Endothelial cell of umbilical vein (primary cell): ENCODE results near the gene CTBP1. TPM values are rescaled to one million over a fixed set of nuclear protein-coding genes. Genes with fewer than 3 reads are reported as not detected.

Source experiments
- BruUV-seq: library from RNA; stranded (reverse); fragments of 400-500 nt; replicated peaks from 2 replicates; lab custom pipeline; 2021; lab: Mats Ljungman, UMichigan
- CTCF ChIA-PET: fragments of 300-600, 350-600 bp; sonication (Branson Sonifier 250); formaldehyde crosslinking; loops from one replicate; lab custom pipeline; 2021; ENCODE audit warnings: antibody characterized with exemption, inconsistent platforms; lab: Charles Lee
- POLR2A ChIA-PET: fragments of 300-600, 350-600 bp; sonication (Branson Sonifier 250); formaldehyde crosslinking; loops from one replicate; lab custom pipeline; 2021; ENCODE audit warnings: antibody characterized with exemption, inconsistent platforms; lab: Charles Lee
- DNase-seq: peaks from one replicate; pipeline ENCODE4 v3.0.0-alpha.2; 2011; ENCODE audit warnings: low read depth, low spot score
- FAIRE-seq: peaks from 2 replicates; lab custom pipeline; 2011; peaks lifted over from hg19 to GRCh38; lab: Jason Lieb, UNC
- H2AFZ ChIP-seq: 2 replicates; pipeline ENCODE4 v1.6.0; 2012; ENCODE audit warnings: low read depth, low read length, control low read depth, inconsistent platforms
- H3K27ac ChIP-seq: 2 replicates; pipeline ENCODE4 v1.5.1; 2011; ENCODE audit warnings: low read depth, mild to moderate bottlenecking, control low read depth, low read length, moderate library complexity; ENCODE audit not compliant: insufficient read depth
- H3K27me3 ChIP-seq, 2 experiments: 2 replicates each; pipeline versions ENCODE4 v1.6.0 to v1.6.1; 2011; ENCODE audit warnings: low read length in 2 of 2, mixed read lengths in 1 of 2; ENCODE audit not compliant: control insufficient read depth in 2 of 2, insufficient read depth in 2 of 2
- H3K36me3 ChIP-seq, 2 experiments: 2 replicates in 1 of 2; 3 replicates in 1 of 2; pipeline ENCODE4 v1.5.1; 2011; ENCODE audit warnings: low read length in 2 of 2, mild to moderate bottlenecking in 1 of 2, moderate library complexity in 1 of 2; ENCODE audit not compliant: control insufficient read depth in 2 of 2, insufficient read depth in 2 of 2; ENCODE audit errors: extremely low read depth in 1 of 2
- H3K4me1 ChIP-seq: 3 replicates; pipeline ENCODE4 v1.5.1; 2011; ENCODE audit warnings: mild to moderate bottlenecking, low read length; ENCODE audit not compliant: control insufficient read depth, insufficient read depth; ENCODE audit errors: extremely low read depth
- H3K4me2 ChIP-seq: 2 replicates; pipeline ENCODE4 v1.6.1; 2011; ENCODE audit warnings: low read length, control low read depth, mixed read lengths; ENCODE audit not compliant: insufficient read depth
- H3K4me3 ChIP-seq, 3 experiments: fragments of 200-600 bp in 1 of 3; sonication (generic), shearing (Covaris generic) in 1 of 3; replicated peaks in 1 of 3; 2 replicates each; pipeline ENCODE4 v1.5.1; 2011 to 2016; ENCODE audit warnings: control low read depth in 3 of 3, low read length in 3 of 3, mild to moderate bottlenecking in 2 of 3, inconsistent platforms in 1 of 3, low read depth in 1 of 3, moderate library complexity in 1 of 3; ENCODE audit not compliant: insufficient read depth in 1 of 3
- H3K79me2 ChIP-seq: 2 replicates; pipeline ENCODE4 v1.6.0; 2012; ENCODE audit warnings: low read length, inconsistent platforms; ENCODE audit not compliant: control insufficient read depth, insufficient read depth
- H3K9ac ChIP-seq: replicated peaks from 2 replicates; pipeline ENCODE3; 2011; ENCODE audit warnings: low read length, control low read depth; ENCODE audit not compliant: insufficient read depth; ENCODE audit errors: extremely low read depth
- H3K9me1 ChIP-seq: replicated peaks from 3 replicates; pipeline ENCODE4 v1.6.0; 2011; ENCODE audit warnings: mild to moderate bottlenecking, low read length; ENCODE audit not compliant: control insufficient read depth, insufficient read depth; ENCODE audit errors: extremely low read depth
- H3K9me3 ChIP-seq: replicated peaks from 2 replicates; pipeline ENCODE4 v1.5.1; 2012; ENCODE audit warnings: low read length, inconsistent platforms; ENCODE audit not compliant: control insufficient read depth, insufficient read depth
- H4K20me1 ChIP-seq: replicated peaks from 2 replicates; pipeline ENCODE3; 2011; ENCODE audit warnings: mild to moderate bottlenecking, low read length; ENCODE audit not compliant: control insufficient read depth, insufficient read depth; ENCODE audit errors: extremely low read depth
- FOS ChIP-seq: IDR thresholded peaks from 2 replicates; pipeline ENCODE4 v1.6.1; 2011; ENCODE audit warnings: mild to moderate bottlenecking, low read length, moderate library complexity, borderline replicate concordance; ENCODE audit not compliant: insufficient read depth
- GATA2 ChIP-seq: IDR thresholded peaks from 2 replicates; pipeline ENCODE4 v1.7.0; 2011; ENCODE audit warnings: low read depth, mild to moderate bottlenecking, moderate library complexity, mixed read lengths, low read length; ENCODE audit not compliant: insufficient read length, insufficient read depth
- JUN ChIP-seq: IDR thresholded peaks from 2 replicates; pipeline ENCODE4 v1.6.1; 2011; ENCODE audit warnings: borderline replicate concordance, low read depth; ENCODE audit not compliant: insufficient read length, insufficient read depth
- MAX ChIP-seq: IDR thresholded peaks from 2 replicates; pipeline ENCODE4 v1.6.1; 2011; ENCODE audit not compliant: insufficient read depth, insufficient read length
- dilution Hi-C: fragments of 300-500 bp; cut with MboI; formaldehyde crosslinking; loops from one replicate; pipeline ENCODE4 v1.15.0; 2019; ENCODE audit warnings: low sequenced_read_pairs; ENCODE audit not compliant: extremely low pct_ligation_motif_present
- intact Hi-C: fragments of 100-400 bp; cut with micrococcal nuclease; formaldehyde crosslinking; loops from one replicate; pipeline ENCODE4 v1.10.0; 2022
- polyA plus RNA-seq, 4 experiments: library from polyadenylated mRNA; depleted of rRNA in 3 of 4; stranded (reverse) in 3 of 4; unstranded in 1 of 4; fragments of >200 nt; gene quantifications; 2 replicates each; pipeline versions ENCODE4 v1.2.1 to v1.2.3, GENCODE V29; 2011 to 2012; ENCODE audit warnings: missing spikeins in 1 of 4
- total RNA-seq: library from RNA; stranded (reverse); gene quantifications from 2 replicates; pipeline ENCODE4 v1.2.3, GENCODE V29; 2021

The CTBP1 gene
- total and polyA plus RNA-seq, 2 donors (not counting 3 experiments of a cell fraction or from before 2014, with no cell fraction given): 165 to 167 TPM

GRCh38 chr4:1290165-1290977 is 41.4 kb upstream of the CTBP1 start:
- H3K9ac ChIP-seq: peak overlapping the region; percentile 88
- H3K27ac ChIP-seq: peak overlapping the region; percentile 67
- no peaks in the 10 kb centered on the region for H4K20me1 ChIP-seq
- peaks cover 16% of the 10 kb centered on the region for H3K4me1 ChIP-seq
- peak overlapping the region; percentile 47 to 87 (median 86) for H3K4me3 ChIP-seq
- H3K36me3 ChIP-seq: peaks cover 0 to 3% of the 10 kb centered on the region in 2 experiments
- H3K4me2 ChIP-seq: peak overlapping the region; percentile 58
- POLR2A ChIA-PET: no interaction called here
- BruUV-seq: TSS peak; percentile 42
- no peaks in the 10 kb centered on the region for H3K9me3 ChIP-seq
- H2AFZ ChIP-seq: peak overlapping the region; percentile 83
- no peak for FAIRE-seq
- CTCF ChIA-PET: interaction anchor here (0.6 to 1.3 kb wide), 2 partner anchors 19 to 56 kb away, joined by 3 to 10 read pairs; partner anchors contain the start of gene UVSSA
- peaks cover 55% of the 10 kb centered on the region for H3K79me2 ChIP-seq
- dilution Hi-C loops: no loop called here
- intact Hi-C loops: no loop called here
- TF ChIP-seq MAX (no peak), JUN (no peak), GATA2 (no peak), FOS (no peak)
- H3K27me3 ChIP-seq: no peaks in the 10 kb centered on the region
- H3K9me1 ChIP-seq: no peaks in the 10 kb centered on the region
- DNase-seq: peak; percentile 23
